ACC112 (cell line): Measurements from ENCODE around the gene PRR19.

ENCODE experiments used
- H2AFZ ChIP-seq: fragments of 200-600 bp; sonication (generic); one replicate; pipeline ENCODE4 v1.6.0; 2017; ENCODE audit warnings: antibody characterized with exemption, low read length; ENCODE audit not compliant: unreplicated experiment
- H3K27ac ChIP-seq: fragments of 200-600 bp; sonication (generic); 2 replicates; pipeline ENCODE4 v1.5.1; 2014; ENCODE audit warnings: low read depth, mild to moderate bottlenecking, antibody characterized with exemption, low read length, moderate library complexity
- H3K27me3 ChIP-seq: fragments of 200-600 bp; sonication (generic); 2 replicates; pipeline ENCODE4 v1.6.1; 2014; ENCODE audit warnings: mild to moderate bottlenecking, antibody characterized with exemption, low read length, moderate library complexity, mixed read lengths; ENCODE audit not compliant: insufficient read depth
- H3K36me3 ChIP-seq: fragments of 200-600 bp; sonication (generic); 2 replicates; pipeline ENCODE4 v1.6.1; 2016; ENCODE audit warnings: mild to moderate bottlenecking, antibody characterized with exemption, low read length, moderate library complexity, mixed read lengths; ENCODE audit not compliant: insufficient read depth
- H3K4me1 ChIP-seq: fragments of 200-600 bp; sonication (generic); one replicate; pipeline ENCODE4 v1.6.1; 2016; ENCODE audit warnings: low read length, mixed read lengths; ENCODE audit not compliant: insufficient read depth, unreplicated experiment, control insufficient read depth
- H3K4me3 ChIP-seq: fragments of 200-600 bp; sonication (generic); 2 replicates; pipeline ENCODE4 v1.5.1; 2014; ENCODE audit warnings: mild to moderate bottlenecking, low read depth, low read length
- H3K79me2 ChIP-seq: fragments of 200-600 bp; sonication (generic); one replicate; pipeline ENCODE4 v1.6.0; 2016; ENCODE audit warnings: low read length; ENCODE audit not compliant: control insufficient read depth, unreplicated experiment, insufficient read depth

Gene PRR19

DNA sequence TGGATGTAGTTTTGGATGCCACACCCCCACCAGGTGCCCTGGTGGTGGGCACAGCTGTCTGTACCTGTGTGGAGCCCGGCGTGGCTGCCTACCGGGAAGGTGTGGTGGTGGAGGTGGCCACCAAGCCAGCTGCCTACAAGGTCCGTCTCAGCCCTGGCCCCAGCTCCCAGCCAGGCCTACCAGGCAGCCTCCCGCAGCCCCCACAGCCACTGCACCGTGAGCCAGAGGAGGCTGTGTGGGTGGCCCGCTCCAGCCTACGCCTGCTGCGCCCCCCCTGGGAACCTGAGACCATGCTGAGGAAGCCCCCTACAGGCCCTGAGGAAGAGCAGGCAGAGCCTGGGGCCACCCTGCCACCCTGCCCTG lies 29.4 kb upstream of the PRR19 start:
- Histone ChIP-seq H3K4me3 (no peak overlapping the region), H3K79me2 (peaks cover 36% of the 10 kb centered on the region), H3K36me3 (no peaks in the 10 kb centered on the region), H2AFZ (no peak overlapping the region), H3K4me1 (peaks cover 8% of the 10 kb centered on the region), H3K27me3 (no peaks in the 10 kb centered on the region), H3K27ac (no peak overlapping the region)

DNA sequence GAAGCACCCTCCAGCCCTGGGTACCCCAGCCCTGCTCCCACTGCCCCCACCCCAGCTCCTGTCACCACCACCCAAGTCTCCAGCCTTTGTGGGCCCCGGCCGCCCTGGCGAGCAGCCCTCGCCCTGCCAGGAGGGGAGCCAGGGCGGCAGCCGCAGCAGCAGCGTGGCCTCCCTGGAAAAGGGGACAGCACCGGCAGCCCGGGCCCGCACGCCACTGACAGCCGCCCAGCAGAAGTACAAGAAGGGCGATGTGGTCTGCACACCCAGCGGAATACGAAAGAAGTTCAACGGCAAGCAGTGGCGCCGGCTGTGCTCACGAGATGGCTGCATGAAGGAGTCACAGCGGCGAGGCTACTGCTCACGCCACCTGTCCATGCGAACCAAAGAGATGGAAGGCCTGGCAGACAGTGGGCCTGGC lies 28.9 kb upstream of the PRR19 start:
- Histone ChIP-seq H3K4me1 (peaks cover 8% of the 10 kb centered on the region), H3K27me3 (no peaks in the 10 kb centered on the region), H2AFZ (no peak overlapping the region), H3K79me2 (peaks cover 36% of the 10 kb centered on the region), H3K27ac (no peak overlapping the region), H3K4me3 (no peak overlapping the region), H3K36me3 (no peaks in the 10 kb centered on the region)

DNA sequence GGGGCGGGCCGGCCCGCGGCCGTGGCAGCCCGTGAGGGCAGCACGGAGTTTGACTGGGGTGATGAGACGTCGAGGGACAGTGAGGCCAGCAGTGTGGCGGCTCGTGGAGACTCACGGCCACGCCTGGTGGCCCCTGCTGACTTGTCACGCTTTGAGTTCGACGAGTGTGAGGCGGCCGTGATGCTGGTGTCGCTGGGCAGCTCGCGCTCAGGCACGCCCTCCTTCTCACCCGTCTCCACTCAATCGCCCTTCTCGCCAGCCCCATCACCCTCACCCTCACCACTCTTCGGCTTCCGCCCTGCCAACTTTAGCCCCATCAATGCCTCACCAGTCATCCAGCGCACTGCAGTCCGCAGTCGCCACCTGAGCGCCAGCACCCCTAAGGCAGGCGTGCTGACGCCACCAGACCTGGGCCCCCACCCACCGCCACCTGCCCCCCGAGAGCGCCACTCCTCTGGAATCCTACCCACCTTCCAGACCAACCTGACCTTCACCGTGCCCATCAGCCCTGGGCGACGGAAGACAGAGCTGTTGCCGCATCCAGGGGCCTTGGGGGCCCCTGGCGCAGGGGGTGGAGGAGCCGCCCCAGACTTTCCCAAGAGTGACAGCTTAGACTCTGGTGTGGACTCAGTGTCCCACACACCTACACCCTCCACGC lies 28.4 kb upstream of the PRR19 start:
- no peak overlapping the region for H2AFZ ChIP-seq
- no peak overlapping the region for H3K4me3 ChIP-seq
- H3K36me3 ChIP-seq: no peaks in the 10 kb centered on the region
- H3K79me2 ChIP-seq: peaks cover 38% of the 10 kb centered on the region
- no peaks in the 10 kb centered on the region for H3K27me3 ChIP-seq
- no peak overlapping the region for H3K27ac ChIP-seq
- peaks cover 8% of the 10 kb centered on the region for H3K4me1 ChIP-seq

DNA sequence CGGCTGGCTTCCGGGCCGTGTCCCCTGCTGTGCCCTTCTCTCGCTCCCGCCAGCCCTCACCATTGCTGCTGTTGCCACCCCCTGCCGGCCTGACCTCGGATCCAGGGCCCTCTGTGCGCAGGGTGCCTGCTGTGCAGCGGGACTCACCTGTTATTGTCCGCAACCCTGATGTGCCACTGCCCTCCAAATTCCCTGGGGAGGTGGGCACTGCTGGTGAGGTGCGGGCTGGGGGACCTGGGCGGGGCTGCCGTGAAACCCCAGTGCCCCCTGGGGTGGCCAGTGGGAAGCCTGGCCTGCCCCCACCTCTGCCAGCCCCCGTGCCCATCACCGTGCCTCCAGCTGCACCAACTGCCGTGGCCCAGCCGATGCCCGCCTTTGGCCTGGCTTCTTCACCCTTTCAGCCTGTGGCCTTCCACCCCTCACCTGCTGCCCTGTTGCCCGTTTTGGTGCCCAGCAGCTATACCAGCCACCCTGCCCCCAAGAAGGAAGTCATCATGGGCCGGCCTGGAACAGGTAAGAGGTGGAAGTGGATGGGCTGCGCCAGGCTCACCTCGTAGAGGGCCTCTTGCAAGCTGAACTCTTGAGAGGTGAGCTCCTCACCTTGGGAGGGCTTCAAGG lies 27.8 kb upstream of the PRR19 start:
- peaks cover 9% of the 10 kb centered on the region for H3K4me1 ChIP-seq

DNA sequence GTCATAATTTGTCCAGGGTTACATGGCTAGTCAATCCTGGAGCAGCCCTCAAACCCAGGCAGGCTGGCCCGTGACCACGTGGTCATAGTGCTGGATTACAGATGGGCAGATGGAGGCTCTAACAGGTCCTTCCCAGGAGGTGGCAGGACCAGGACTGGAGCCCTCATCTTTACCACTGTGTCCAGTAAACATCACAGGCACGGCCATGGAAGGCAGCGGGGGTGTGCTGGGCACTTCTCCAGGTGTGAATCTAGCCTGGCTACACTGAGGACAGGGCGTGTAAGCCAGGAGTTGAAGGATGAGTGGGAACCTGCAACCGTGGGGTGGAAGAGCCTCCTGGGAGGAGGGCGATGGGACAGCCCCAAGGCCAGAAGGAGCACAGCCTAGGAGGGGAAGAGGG lies 26.8 kb upstream of the PRR19 start:
- Histone ChIP-seq H2AFZ (no peak overlapping the region), H3K4me1 (peaks cover 11% of the 10 kb centered on the region), H3K36me3 (no peaks in the 10 kb centered on the region), H3K79me2 (peaks cover 33% of the 10 kb centered on the region), H3K4me3 (no peak overlapping the region), H3K27ac (no peak overlapping the region), H3K27me3 (no peaks in the 10 kb centered on the region)

More for the DNA sequence above, 27.8 kb upstream of the PRR19 start:
- Histone ChIP-seq H2AFZ (no peak overlapping the region), H3K27ac (no peak overlapping the region), H3K79me2 (peaks cover 40% of the 10 kb centered on the region), H3K36me3 (no peaks in the 10 kb centered on the region), H3K4me3 (no peak overlapping the region), H3K27me3 (no peaks in the 10 kb centered on the region)

DNA sequence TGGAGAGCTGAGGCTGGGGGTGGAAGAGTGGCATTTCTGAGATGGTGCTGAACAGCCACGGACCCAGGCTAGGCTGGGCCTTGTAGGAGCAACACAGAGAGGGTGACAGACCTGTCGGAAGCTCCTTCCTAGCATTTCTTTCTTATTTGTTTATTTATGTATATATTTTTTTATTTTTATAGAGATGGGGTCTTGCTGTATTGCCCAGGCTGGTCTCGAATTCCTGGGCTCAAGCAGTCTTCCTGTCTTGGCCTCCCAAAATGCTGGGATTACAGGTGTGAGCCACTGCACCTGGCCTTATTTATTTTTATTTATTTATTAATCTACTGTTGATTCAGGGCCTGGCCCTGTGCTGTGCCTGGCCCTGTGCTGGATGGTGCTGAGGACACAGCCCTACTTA lies 26.4 kb upstream of the PRR19 start:
- Histone ChIP-seq H2AFZ (no peak overlapping the region), H3K4me3 (no peak overlapping the region), H3K27me3 (no peaks in the 10 kb centered on the region), H3K79me2 (peaks cover 30% of the 10 kb centered on the region), H3K36me3 (no peaks in the 10 kb centered on the region), H3K4me1 (peaks cover 9% of the 10 kb centered on the region), H3K27ac (no peak overlapping the region)

DNA sequence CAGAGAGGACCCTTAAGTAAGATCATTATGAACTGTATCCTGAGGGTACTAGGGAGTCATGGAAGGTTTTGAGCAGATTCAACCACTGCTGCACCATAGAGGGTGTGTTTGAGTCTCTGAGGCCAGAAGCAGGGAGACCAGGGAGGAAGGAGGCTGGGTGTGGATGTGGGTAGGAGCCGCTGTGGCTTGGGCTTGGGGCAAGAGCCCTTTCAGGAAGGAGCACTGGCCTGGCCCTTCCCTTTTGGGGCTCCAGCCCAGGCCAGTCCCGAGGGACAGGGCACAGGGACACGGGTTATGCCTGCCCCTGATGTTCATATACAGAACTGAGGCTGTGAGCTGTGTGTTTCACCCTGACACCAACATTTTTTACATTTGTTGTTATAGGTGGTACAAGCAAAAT lies 25.6 kb upstream of the PRR19 start:
- no peaks in the 10 kb centered on the region for H3K36me3 ChIP-seq
- no peak overlapping the region for H3K4me3 ChIP-seq
- H3K4me1 ChIP-seq: peaks cover 8% of the 10 kb centered on the region
- H3K27ac ChIP-seq: no peak overlapping the region
- no peaks in the 10 kb centered on the region for H3K27me3 ChIP-seq
- H2AFZ ChIP-seq: no peak overlapping the region
- H3K79me2 ChIP-seq: peaks cover 24% of the 10 kb centered on the region

DNA sequence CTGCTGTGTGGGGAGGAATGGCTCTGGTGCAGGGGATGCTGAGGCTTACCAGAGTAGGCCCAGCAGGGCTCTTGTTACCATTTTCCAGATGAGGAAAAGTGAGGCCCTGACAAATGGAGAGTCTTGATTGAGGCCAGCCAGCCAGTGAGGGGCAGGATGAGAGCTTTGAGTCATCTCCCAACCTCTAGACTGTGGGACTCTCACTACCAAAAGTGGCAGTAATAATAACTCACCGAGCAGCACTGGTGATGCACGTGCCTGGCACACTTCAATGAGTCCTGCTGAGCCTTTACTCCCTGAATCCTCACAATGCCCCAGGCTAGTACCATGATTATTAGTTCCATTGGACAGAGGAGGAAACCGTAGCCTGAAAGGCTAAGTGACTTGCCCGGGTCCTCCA lies 25.1 kb upstream of the PRR19 start:
- peaks cover 13% of the 10 kb centered on the region for H3K4me1 ChIP-seq
- no peak overlapping the region for H3K27ac ChIP-seq
- no peak overlapping the region for H3K4me3 ChIP-seq
- peaks cover 21% of the 10 kb centered on the region for H3K79me2 ChIP-seq
- no peak overlapping the region for H2AFZ ChIP-seq
- no peaks in the 10 kb centered on the region for H3K27me3 ChIP-seq
- no peaks in the 10 kb centered on the region for H3K36me3 ChIP-seq

DNA sequence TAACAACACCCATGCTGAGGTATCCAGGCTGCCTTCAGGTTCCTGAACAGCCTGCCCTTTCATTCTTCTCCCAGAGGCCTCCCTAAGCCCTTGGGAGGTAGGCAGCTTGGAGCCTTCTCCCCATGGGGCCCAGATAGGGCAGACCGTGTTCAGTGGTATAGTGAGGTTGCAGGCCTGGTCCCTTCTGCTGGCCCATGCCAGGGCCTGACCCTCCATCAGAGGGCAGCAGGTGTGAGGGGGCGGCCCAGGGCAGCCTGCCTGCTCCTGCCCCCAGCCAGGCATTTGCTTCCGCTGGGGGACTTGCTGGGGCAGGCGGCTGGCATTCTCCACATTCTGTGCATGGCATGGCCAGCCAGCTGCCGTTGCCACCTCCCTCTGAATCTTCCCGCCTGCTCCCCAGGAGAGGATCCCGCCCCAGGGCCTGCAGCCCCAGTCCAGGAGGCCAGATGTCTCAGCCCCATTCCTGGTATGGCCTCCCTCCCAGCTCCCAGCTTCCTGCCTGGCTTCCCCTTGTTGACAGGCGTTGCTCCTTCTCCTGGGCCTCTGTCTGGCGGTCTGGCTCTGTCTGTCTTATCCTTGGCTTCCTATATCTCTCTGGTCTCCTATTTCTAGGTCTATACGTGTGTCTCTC lies 24.0 kb upstream of the PRR19 start:
- no peak overlapping the region for H3K27ac ChIP-seq

DNA sequence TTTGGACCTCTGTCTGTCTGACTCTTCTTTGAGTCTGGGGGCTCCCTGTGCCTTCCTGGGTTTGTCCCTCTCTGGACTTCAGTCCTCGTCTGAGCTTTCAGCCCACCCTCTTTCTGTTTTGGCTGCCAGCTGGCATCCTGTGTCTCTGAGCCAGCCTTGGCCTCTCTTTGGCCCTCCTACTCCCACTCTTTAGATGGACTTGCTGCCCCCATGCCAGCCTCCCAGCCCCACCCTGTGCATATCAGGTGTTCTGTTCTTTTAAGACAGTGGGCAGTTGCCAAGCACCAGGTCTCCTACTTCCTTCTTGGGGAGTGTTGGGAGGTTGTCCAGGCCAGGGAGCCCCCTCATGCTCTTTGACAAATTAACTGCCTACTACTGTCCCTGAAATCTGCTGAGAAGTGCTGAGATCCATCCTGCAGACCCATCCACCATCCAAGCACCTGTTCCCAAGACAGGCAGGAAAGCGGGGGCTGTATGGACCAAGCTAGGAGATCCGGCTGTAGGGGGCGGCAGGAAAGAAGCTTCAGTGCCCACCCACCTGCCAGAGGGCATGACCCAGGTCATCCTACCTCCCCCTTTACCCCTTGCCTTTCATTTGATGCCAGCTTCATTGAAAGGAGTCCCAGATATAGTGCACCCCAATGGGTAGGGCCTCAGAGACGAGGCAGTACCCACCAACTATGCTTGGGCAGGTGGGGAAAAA lies 23.3 kb upstream of the PRR19 start:
- Histone ChIP-seq H3K79me2 (peaks cover 19% of the 10 kb centered on the region), H3K4me1 (peaks cover 28% of the 10 kb centered on the region), H3K27ac (no peak overlapping the region), H3K36me3 (no peaks in the 10 kb centered on the region), H3K4me3 (no peak overlapping the region; the same call in 1 of the 2 replicates), H3K27me3 (no peaks in the 10 kb centered on the region), H2AFZ (no peak overlapping the region)

More for the DNA sequence above, 24.0 kb upstream of the PRR19 start:
- Histone ChIP-seq H3K4me1 (peaks cover 22% of the 10 kb centered on the region), H3K27me3 (no peaks in the 10 kb centered on the region), H2AFZ (no peak overlapping the region), H3K36me3 (no peaks in the 10 kb centered on the region), H3K79me2 (peaks cover 19% of the 10 kb centered on the region), H3K4me3 (no peak overlapping the region)
